ENCODE data around the gene BCL2L2.

Gene BCL2L2

GRCh38 chr14:23354990-23355389 lies 48.4 kb downstream of the BCL2L2 start:
- no peak overlapping the region for H3K4me3 ChIP-seq (ENCODE audit: low read depth, low read length)
- DNase-seq (ENCODE audit: low read depth), result no peak
- no peak for TF ChIP-seq CTCF (conservative IDR thresholded peaks at IDR 0.05; ENCODE audit: low read depth, low read length)

GRCh38 chr14:23355871-23356435 lies 49.3 kb downstream of the BCL2L2 start:
- DNase-seq (ENCODE audit: low read depth), result no peak
- no peak overlapping the region for H3K4me3 ChIP-seq (ENCODE audit: low read depth, low read length)
- no peak for TF ChIP-seq CTCF (conservative IDR thresholded peaks at IDR 0.05; ENCODE audit: low read depth, low read length)

GRCh38 chr14:23356662-23357061 lies 50.0 kb downstream of the BCL2L2 start:
- no peak for TF ChIP-seq CTCF (conservative IDR thresholded peaks at IDR 0.05; ENCODE audit: low read depth, low read length)

GRCh38 chr14:23357261-23357660 lies 50.6 kb downstream of the BCL2L2 start:
- H3K4me3 ChIP-seq (ENCODE audit: low read depth, low read length), result no peak overlapping the region
- no peak for TF ChIP-seq CTCF (conservative IDR thresholded peaks at IDR 0.05; ENCODE audit: low read depth, low read length)
- no peak for DNase-seq (ENCODE audit: low read depth)

More at GRCh38 chr14:23356662-23357061, 50.0 kb downstream of the BCL2L2 start:
- no peak for DNase-seq (ENCODE audit: low read depth)
- no peak overlapping the region for H3K4me3 ChIP-seq (ENCODE audit: low read depth, low read length)

- no peak for DNase-seq (ENCODE audit: low read depth)
- TF ChIP-seq CTCF (conservative IDR thresholded peaks at IDR 0.05; ENCODE audit: low read depth, low read length), result no peak
- no peak overlapping the region for H3K4me3 ChIP-seq (ENCODE audit: low read depth, low read length)
Observed at GRCh38 chr14:23358042-23358441, 51.4 kb downstream of the BCL2L2 start.

- no peak for TF ChIP-seq CTCF (conservative IDR thresholded peaks at IDR 0.05; ENCODE audit: low read depth, low read length)
- H3K4me3 ChIP-seq (ENCODE audit: low read depth, low read length), result no peak overlapping the region
- DNase-seq (ENCODE audit: low read depth), result no peak
Observed at GRCh38 chr14:23358553-23359166, 52.0 kb downstream of the BCL2L2 start.

- no peak for TF ChIP-seq CTCF (conservative IDR thresholded peaks at IDR 0.05; ENCODE audit: low read depth, low read length)
Observed at GRCh38 chr14:23359167-23359626, 52.6 kb downstream of the BCL2L2 start.

More at GRCh38 chr14:23359167-23359626, 52.6 kb downstream of the BCL2L2 start:
- H3K4me3 ChIP-seq (ENCODE audit: low read depth, low read length), result no peak overlapping the region
- DNase-seq (ENCODE audit: low read depth), result no peak

Measured in choroid plexus epithelial cell (primary cell).